ENCODE results near the gene APAF1.

The APAF1 gene

GRCh38 chr12:98736352-98737321, 91.5 kb downstream of the APAF1 start:
- in situ Hi-C loops (cut with HindIII; ENCODE audit: low sequenced_read_pairs) = no loop called here
- no peak overlapping the region for H3K4me3 ChIP-seq (ENCODE audit: low read depth, low read length)
- TF ChIP-seq CTCF (IDR thresholded peaks at IDR 0.05; ENCODE audit: low read depth, low read length) = no peak
- DNase-seq (ENCODE audit: low read depth, low spot score) = no peak

DNA sequence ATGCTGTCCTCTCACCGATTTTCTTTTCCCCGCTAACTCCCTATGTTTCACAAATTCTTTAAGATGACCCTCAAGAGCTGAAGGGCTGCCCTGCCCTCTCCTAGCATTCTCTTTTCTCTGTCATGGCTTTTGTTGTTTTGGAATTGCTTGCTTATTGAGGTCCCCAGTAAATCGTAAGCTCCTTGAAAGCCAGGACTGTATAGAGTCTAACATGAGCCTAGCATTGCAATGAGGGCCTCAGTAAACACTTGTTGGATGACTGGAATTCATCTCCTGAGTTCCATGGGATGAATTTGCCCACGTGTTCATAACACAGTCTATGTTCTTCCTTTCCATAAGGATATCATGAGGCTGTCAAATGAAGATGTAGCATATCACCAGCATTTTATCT, 92.2 kb downstream of the APAF1 start:
- no peak for TF ChIP-seq CTCF (IDR thresholded peaks at IDR 0.05; ENCODE audit: low read depth, low read length)
- DNase-seq (ENCODE audit: low read depth, low spot score) = no peak
- in situ Hi-C loops (cut with HindIII; ENCODE audit: low sequenced_read_pairs) = no loop called here

GRCh38 chr12:98738002-98738401, 92.9 kb downstream of the APAF1 start:
- no peak overlapping the region for H3K4me3 ChIP-seq (ENCODE audit: low read depth, low read length)
- DNase-seq (ENCODE audit: low read depth, low spot score) = no peak
- in situ Hi-C loops (cut with HindIII; ENCODE audit: low sequenced_read_pairs) = no loop called here
- no peak for TF ChIP-seq CTCF (IDR thresholded peaks at IDR 0.05; ENCODE audit: low read depth, low read length)

More for the DNA sequence above, 92.2 kb downstream of the APAF1 start:
- H3K4me3 ChIP-seq (ENCODE audit: low read depth, low read length) = no peak overlapping the region

GRCh38 chr12:98738539-98738938, 93.4 kb downstream of the APAF1 start:
- DNase-seq (ENCODE audit: low read depth, low spot score) = no peak
- TF ChIP-seq CTCF (IDR thresholded peaks at IDR 0.05; ENCODE audit: low read depth, low read length) = no peak
- in situ Hi-C loops (cut with HindIII; ENCODE audit: low sequenced_read_pairs) = no loop called here

GRCh38 chr12:98740751-98741150, 95.7 kb downstream of the APAF1 start:
- in situ Hi-C loops (cut with HindIII; ENCODE audit: low sequenced_read_pairs) = no loop called here
- no peak for TF ChIP-seq CTCF (IDR thresholded peaks at IDR 0.05; ENCODE audit: low read depth, low read length)
- no peak for DNase-seq (ENCODE audit: low read depth, low spot score)
- H3K4me3 ChIP-seq (ENCODE audit: low read depth, low read length) = no peak overlapping the region

More at GRCh38 chr12:98738539-98738938, 93.4 kb downstream of the APAF1 start:
- no peak overlapping the region for H3K4me3 ChIP-seq (ENCODE audit: low read depth, low read length)

DNA sequence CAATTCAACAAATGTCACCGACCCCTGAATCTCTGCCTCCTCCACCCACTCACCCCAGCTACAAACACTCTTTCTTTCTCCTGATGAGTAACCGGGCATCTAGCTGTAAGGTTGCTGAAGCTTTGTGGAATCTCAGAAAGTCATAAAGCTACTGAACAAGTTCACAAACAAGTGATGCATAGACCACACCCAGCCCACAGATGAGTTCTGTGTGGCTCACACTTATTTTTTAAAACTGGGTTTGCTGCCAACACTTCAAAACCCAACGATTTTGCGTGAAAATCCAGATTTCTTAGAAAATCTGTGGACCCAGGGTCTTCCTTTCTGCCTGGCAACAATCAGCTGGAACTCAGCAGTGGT, 96.1 kb downstream of the APAF1 start:
- no peak for TF ChIP-seq CTCF (IDR thresholded peaks at IDR 0.05; ENCODE audit: low read depth, low read length)
- no peak for DNase-seq (ENCODE audit: low read depth, low spot score)
- no peak overlapping the region for H3K4me3 ChIP-seq (ENCODE audit: low read depth, low read length)
- in situ Hi-C loops (cut with HindIII; ENCODE audit: low sequenced_read_pairs) = no loop called here

Data from astrocyte of the spinal cord (primary cell).